ENCODE measurements around the gene TACC2.

DNA sequence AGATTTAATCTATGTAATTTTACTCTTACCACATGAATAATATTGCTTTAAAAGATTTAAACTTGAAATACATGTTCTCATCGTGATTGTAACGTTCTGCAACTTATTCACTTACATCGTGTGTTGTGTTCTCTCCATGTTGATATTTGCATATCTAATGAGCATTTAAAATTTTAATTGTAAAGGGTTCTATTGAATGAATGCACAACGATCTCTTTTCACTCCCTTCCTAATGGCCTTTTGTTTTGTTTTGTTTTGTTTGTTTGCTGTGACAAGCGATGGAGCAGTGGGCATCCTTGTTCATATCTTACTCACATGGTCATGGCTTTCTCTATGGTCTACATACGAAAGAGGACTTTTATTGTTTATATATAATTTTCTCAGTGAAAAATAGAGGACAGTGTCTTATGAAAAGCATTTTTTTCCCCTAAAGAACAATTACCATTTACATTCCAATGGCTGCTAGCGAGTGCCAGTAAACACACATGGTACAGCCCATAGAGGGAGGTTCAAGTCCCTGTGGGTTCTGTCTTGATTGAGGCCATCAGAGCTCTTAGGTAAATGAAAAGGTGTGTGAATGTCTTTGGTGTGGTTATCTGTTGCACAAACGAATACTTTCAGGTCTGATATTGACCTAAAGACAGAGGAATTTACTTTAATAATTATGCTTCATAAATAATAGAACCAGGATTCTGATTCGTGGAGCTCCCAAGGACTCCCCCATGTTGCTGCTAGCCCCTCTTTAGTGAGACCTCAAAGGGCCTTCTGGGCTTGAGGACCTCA, 314.5 kb downstream of the TACC2 start:
- TF ChIP-seq EZH2phosphoT487 (IDR thresholded peaks at IDR 0.05; ENCODE audit: insufficient read depth, low read depth) (no peak), EZH2 (IDR thresholded peaks at IDR 0.05; ENCODE audit: insufficient read depth, poor library complexity, severe bottlenecking) (no peak)
